SK-N-DZ (cell line): ENCODE data around the gene IFNK. TPM values are rescaled to one million over a fixed set of nuclear protein-coding genes. Genes with fewer than 3 reads are reported as not detected.
"Not testable (repeated sequence)": the region's sequence is repeated elsewhere in the genome, so short reads cannot be mapped to it uniquely, and the experiment has no call there.

Experiments
- DNase-seq: peaks from one replicate; pipeline ENCODE4 v3.0.0-alpha.2; 2015; ENCODE audit warnings: low spot score
- polyA plus RNA-seq, 2 experiments: library from polyadenylated mRNA; depleted of rRNA; stranded (reverse); fragments of >200 nt; gene quantifications; 2 replicates each; pipeline ENCODE4 v1.2.3, GENCODE V29; 2014

The IFNK gene
- polyA plus RNA-seq (2014; cell fraction: cytosol; rRNA removed), result not detected in 2 replicates
- not detected in 2 replicates for polyA plus RNA-seq (2014; cell fraction: nucleus; rRNA removed)

GRCh38 chr9:27524236-27524635 lies at the start of gene IFNK:
TSS of gene IFNK (plus strand) at chr9:27524290. CDS start at chr9:27524337, 47 bp downstream.
- DNase-seq, result no peak

- no peak for DNase-seq
Measured at GRCh38 chr9:27474305-27474704, 49.8 kb upstream of the IFNK start.

GRCh38 chr9:27475057-27475595 lies 49.0 kb upstream of the IFNK start:
- DNase-seq, result no peak

DNA sequence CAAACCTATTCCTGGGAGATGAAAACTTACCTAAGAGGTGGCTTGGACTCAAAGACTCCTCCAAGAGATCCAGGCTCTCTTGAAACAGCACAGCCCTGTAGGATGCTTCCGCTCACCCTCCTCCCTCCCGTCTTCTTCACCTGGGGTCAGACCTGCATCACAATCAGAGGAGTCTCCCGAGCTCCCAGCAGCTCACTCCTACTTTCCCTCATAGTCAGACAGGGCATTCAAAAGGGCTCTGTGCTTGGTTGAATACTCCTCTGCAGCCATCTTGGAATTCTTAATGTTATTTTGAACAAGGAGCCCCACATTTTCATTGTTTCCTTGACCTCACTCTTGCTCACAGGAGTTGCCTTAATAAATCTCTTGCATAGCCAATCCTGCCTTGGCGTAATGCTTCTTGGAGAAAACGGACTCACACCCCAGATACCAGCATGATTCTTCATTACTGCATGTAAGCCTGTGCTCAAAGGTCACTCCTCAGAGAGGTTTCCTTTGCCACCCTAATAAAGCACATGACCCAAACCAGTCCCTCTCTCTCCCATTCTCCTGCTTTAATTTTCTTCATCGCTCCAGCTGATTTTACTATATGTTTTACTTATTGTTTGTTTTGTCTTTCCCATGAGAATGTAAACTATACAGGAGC lies 47.1 kb upstream of the IFNK start:
- no peak for DNase-seq

DNA sequence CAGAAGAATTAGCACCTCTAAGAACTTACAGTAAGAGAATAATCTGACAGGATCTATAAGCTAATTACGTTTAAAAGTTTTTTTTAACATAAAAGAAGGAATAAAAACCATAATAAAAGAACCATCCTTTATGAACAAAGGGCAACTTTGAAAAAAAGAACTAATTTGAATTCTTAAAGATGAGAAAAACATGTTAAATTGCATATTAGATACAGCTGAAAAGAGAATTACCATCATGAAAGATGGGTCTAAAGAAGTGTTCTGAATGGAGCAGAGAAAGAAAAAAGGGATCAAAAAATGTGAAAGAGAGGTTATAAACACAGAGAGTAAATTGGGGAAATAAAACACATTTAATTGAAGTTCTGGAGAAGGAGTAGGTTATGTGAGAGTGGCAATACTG lies 45.8 kb upstream of the IFNK start:
- DNase-seq, result no peak

GRCh38 chr9:27482709-27483108 lies 41.4 kb upstream of the IFNK start:
- no peak for DNase-seq

GRCh38 chr9:27483576-27483975 lies 40.5 kb upstream of the IFNK start:
- no peak for DNase-seq

DNA sequence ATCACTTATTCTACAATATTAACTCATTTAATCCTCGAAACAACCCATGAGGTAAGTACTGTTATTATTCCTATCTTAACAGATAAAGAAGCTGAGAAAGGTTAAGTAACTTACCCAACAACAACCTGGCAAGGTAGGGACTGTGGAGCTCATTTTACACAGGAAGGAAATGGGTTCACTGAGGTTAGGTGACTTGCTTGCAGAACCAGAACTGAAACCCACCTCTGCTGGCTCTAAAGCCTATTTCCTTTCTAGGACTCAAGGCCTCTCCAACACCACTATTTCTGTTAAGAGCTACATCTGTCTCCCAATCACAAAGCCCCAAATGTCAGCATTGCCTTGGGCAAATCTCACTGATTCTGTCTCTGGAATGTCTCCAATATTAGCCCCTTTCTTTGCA lies 38.9 kb upstream of the IFNK start:
- DNase-seq, result no peak

DNA sequence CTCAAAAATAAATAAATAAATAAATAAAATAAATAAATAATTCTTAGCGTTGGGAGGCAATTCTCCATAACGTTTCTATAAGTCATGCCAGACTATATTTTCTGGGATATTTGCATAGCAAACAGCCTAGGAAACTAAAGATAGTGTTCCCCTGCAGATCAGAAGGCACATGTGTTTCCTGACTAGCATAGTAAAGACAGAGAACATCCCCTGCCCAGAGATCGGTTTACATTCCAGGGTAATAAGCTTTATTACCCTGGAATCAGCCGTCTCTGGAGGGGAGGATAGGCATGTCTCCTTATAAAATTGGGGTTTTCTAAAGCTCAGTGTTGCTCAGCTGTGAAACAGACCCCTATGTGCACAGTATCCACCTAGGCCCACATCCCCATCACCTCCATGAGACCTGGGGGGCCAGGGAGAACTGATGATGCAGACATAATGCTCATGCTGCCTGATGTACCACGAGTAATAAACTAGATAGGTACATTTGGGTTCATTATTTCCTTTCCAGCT lies 36.9 kb upstream of the IFNK start:
- no peak for DNase-seq

DNA sequence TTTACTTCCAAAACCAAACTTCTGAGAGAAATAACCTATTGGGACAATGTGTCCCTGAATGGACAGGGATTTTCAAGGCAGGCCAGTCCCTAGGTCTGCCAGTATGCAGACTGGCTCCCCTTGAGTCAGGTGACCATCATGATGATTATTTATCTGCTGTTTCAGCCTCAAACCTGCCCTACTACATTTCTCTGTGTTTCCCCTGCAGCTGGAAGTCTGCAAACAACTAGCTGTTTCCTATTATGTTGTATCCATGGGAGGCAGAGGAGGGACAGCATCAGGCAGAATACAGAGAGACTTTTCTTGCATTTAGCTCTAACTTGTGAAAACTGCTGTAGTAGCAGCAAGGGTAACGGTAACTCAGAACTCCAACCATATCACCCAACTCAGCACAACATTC lies 36.2 kb upstream of the IFNK start:
- DNase-seq, result no peak

GRCh38 chr9:27489087-27489876 lies 34.8 kb upstream of the IFNK start:
- no peak for DNase-seq

DNA sequence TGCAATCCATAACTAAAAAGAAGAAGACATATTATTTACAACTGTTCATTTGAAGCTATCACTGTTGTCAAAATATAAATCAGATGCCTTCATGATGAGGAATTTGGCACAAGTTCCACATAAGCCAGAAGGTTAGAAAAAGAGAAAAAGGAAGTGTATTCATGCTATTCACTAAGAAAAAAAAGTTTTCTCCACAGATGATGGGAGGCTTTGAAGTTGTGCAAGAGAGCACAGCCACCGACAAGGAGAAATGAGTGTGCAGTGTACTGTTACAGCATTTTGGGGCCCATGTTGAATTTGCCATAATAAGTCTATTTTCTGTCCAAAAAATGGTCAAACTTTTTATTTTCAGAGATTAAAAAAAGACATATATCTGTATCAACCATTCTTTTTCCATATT lies 32.9 kb upstream of the IFNK start:
- DNase-seq, result no peak

DNA sequence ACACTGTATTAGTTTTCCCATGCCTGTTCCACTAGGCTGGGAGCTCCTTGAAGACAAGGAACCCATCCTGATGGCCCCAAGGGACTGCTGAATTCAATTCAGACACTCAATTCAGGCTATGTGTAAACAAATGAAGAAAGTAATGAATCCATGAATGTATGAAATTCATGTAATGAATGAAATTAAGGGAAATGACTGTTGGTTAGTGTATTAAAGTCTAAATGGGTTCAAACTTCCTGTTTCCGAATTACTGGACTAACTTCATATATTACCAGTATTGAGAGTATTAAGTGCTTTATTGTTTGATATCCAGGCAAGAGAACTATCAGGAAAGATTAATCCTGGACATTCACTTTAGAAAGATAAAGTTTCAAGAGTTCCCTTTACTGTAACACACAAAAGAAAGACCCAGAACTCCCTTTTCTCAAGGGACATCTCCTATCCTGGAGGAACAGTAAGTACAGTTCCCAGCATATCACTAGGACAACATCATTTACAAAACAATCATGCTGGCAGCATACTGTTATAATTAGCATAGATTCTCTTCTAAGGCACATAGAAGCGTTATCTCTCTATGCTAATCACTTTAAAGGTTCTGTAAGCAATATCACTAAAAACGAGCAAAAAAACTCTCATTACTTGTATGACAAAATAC lies 28.5 kb upstream of the IFNK start:
- no peak for DNase-seq

GRCh38 chr9:27496135-27496504 lies 28.0 kb upstream of the IFNK start:
- no peak for DNase-seq

GRCh38 chr9:27497883-27498417 lies 26.1 kb upstream of the IFNK start:
- DNase-seq, result no peak

GRCh38 chr9:27499451-27499850 lies 24.6 kb upstream of the IFNK start:
- no peak for DNase-seq

GRCh38 chr9:27500902-27501301 lies 23.2 kb upstream of the IFNK start:
- not testable (repeated sequence) for DNase-seq

- no peak for DNase-seq
Measured at GRCh38 chr9:27503623-27504022, 20.5 kb upstream of the IFNK start.

- DNase-seq, result no peak
Measured at GRCh38 chr9:27504259-27504658, 19.8 kb upstream of the IFNK start.

GRCh38 chr9:27505744-27506161 lies 18.3 kb upstream of the IFNK start:
- DNase-seq, result no peak

GRCh38 chr9:27506981-27507380 lies 17.1 kb upstream of the IFNK start:
- no peak for DNase-seq

GRCh38 chr9:27510780-27511179 lies 13.3 kb upstream of the IFNK start:
- DNase-seq, result no peak
